K562 (cell line): ENCODE results near the gene CTSW. TPM values are rescaled to one million over a fixed set of nuclear protein-coding genes. Genes with fewer than 3 reads are reported as not detected.
A peak's percentile ranks its signal among the peaks of the same experiment; 100 is the strongest.

Experiments used
- CBFA2T2 ChIP-seq: fragments of 450-650 bp; conservative IDR thresholded peaks from 2 replicates; pipeline ENCODE4 v1.6.1; 2017; ENCODE audit warnings: mild to moderate bottlenecking
- CBX3 ChIP-seq, 2 experiments: IDR thresholded peaks; 1 replicate in 1 of 2; 2 replicates in 1 of 2; pipeline ENCODE4 v1.6.1; 2012; ENCODE audit warnings: inconsistent platforms in 2 of 2, low read length in 2 of 2, borderline replicate concordance in 1 of 2, control low read depth in 1 of 2
- CREBBP ChIP-seq: IDR thresholded peaks from one replicate; pipeline ENCODE4 v1.6.1; 2012; ENCODE audit warnings: low read depth, mild to moderate bottlenecking, control low read depth, inconsistent platforms, low read length
- HNRNPK ChIP-seq: fragments of 200-400 bp; formaldehyde crosslinking; IDR thresholded peaks from one replicate; pipeline ENCODE4 v1.6.1; 2018; ENCODE audit warnings: mild to moderate bottlenecking, low read depth, low read length; ENCODE audit not compliant: poor library complexity, severe bottlenecking
- KDM1A ChIP-seq, 2 experiments: fragments of 450-650 bp; IDR thresholded peaks; 2 replicates each; pipeline ENCODE4 v1.6.1; 2016; ENCODE audit warnings: mild to moderate bottlenecking in 2 of 2
- MXD1 ChIP-seq: fragments of 250-450 bp; sonication (Bioruptor Pico); IDR thresholded peaks from 2 replicates; pipeline ENCODE4 v1.8.0; 2021; ENCODE audit warnings: borderline replicate concordance, mild to moderate bottlenecking, moderate library complexity; ENCODE audit not compliant: poor library complexity, severe bottlenecking
- PTBP1 ChIP-seq: fragments of 200-400 bp; formaldehyde crosslinking; IDR thresholded peaks from 2 replicates; pipeline ENCODE4 v1.6.1; 2017; ENCODE audit warnings: low read depth, low read length
- RHOXF2B ChIP-seq: fragments of 250-450 bp; sonication (Bioruptor Pico); conservative IDR thresholded peaks from 2 replicates; pipeline ENCODE4 v1.5.1; 2021
- SLC30A9 ChIP-seq: fragments of 250-450 bp; sonication (Bioruptor Pico); IDR thresholded peaks from 2 replicates; pipeline ENCODE4 v1.8.0; 2022; ENCODE audit warnings: mild to moderate bottlenecking, moderate library complexity
- ZNF140 ChIP-seq: fragments of 250-450 bp; sonication (Bioruptor Pico); IDR thresholded peaks from 2 replicates; pipeline ENCODE4 v1.8.0; 2021; ENCODE audit warnings: moderate library complexity, mild to moderate bottlenecking, inconsistent platforms
- ZNF143 ChIP-seq: sonication (generic); formaldehyde crosslinking; IDR thresholded peaks from 2 replicates; pipeline ENCODE4 v1.9.0; 2022; ENCODE audit warnings: mild to moderate bottlenecking, missing genetic modification reagents
- ZNF280B ChIP-seq: fragments of 250-450 bp; sonication (Bioruptor Pico); IDR thresholded peaks from 2 replicates; pipeline ENCODE4 v1.5.1; 2021; ENCODE audit warnings: mild to moderate bottlenecking
- ZNF609 ChIP-seq: sonication (generic); formaldehyde crosslinking; IDR thresholded peaks from 2 replicates; pipeline ENCODE4 v1.8.1; 2023; ENCODE audit warnings: missing genetic modification reagents, mild to moderate bottlenecking, borderline replicate concordance
- ZNF785 ChIP-seq: fragments of 250-450 bp; sonication (Bioruptor Pico); IDR thresholded peaks from 2 replicates; pipeline ENCODE4 v1.4.0; 2020; ENCODE audit warnings: mild to moderate bottlenecking
- polyA plus RNA-seq, 8 experiments: library from polyadenylated mRNA; depleted of rRNA in 4 of 8; stranded (reverse) in 5 of 8; unstranded in 3 of 8; fragments of >200 nt; fragmentation: Nextera tagmentation in 2 of 8; fragmentation: Illumina TruSeq in 1 of 8; extraction: Ambion mirVana in 2 of 8; extraction: Trizol in 1 of 8; gene quantifications; 2 replicates each; pipeline versions ENCODE4 v1.2.1 to v1.2.3, GENCODE V29; 2011 to 2014; ENCODE audit warnings: inconsistent platforms in 1 of 8, missing spikeins in 1 of 8
- total RNA-seq, 7 experiments: library from RNA; depleted of rRNA in 6 of 7; stranded (reverse); fragments of >200 nt in 6 of 7; fragmentation: Illumina TruSeq in 2 of 7; extraction: Trizol in 2 of 7; gene quantifications; 2 replicates each; pipeline versions ENCODE4 v1.2.1 to v1.2.3, GENCODE V29; 2011 to 2021; ENCODE audit warnings: low replicate concordance in 1 of 7
- TF ChIP-seq, protein P1 (sequence below): fragments of 250-450 bp; sonication (Bioruptor Pico); IDR thresholded peaks from 2 replicates; pipeline ENCODE4 v1.5.0; 2021; ENCODE audit warnings: mild to moderate bottlenecking, moderate library complexity

Gene CTSW
- total and polyA plus RNA-seq, 9 of the 15 experiments (the other 6 are each of a cell fraction or from before 2014, with no cell fraction given) = 0.04 TPM; not detected in 8

- TF ChIP-seq ZNF143 = no peak
- TF ChIP-seq CBX3 (IDR thresholded peaks at IDR 0.05; ENCODE audit: borderline replicate concordance in 1 of 2, low read length in 2 of 2) = 0 out of 3 replicates have a peak, but pooled peaks of 1 of the 2 experiments have one; percentile 23
- TF ChIP-seq PTBP1 = no peak
- TF ChIP-seq ZNF609 (CRISPR knock-in tag) = no peak
- TF ChIP-seq HNRNPK = peak; percentile 57
- TF ChIP-seq RHOXF2B (CRISPR knock-in tag) = no peak
- TF ChIP-seq KDM1A (IDR thresholded peaks at IDR 0.05) = no peak
- no peak for TF ChIP-seq ZNF785
- TF ChIP-seq ZNF280B (CRISPR knock-in tag) = no peak
- TF ChIP-seq CREBBP = no peak
- no peak for TF ChIP-seq ZNF140
- no peak for TF ChIP-seq MXD1 (CRISPR knock-in tag)
- no peak for TF ChIP-seq SLC30A9 (CRISPR knock-in tag)
- TF ChIP-seq CBFA2T2 = no peak
- TF ChIP-seq, protein P1, sequence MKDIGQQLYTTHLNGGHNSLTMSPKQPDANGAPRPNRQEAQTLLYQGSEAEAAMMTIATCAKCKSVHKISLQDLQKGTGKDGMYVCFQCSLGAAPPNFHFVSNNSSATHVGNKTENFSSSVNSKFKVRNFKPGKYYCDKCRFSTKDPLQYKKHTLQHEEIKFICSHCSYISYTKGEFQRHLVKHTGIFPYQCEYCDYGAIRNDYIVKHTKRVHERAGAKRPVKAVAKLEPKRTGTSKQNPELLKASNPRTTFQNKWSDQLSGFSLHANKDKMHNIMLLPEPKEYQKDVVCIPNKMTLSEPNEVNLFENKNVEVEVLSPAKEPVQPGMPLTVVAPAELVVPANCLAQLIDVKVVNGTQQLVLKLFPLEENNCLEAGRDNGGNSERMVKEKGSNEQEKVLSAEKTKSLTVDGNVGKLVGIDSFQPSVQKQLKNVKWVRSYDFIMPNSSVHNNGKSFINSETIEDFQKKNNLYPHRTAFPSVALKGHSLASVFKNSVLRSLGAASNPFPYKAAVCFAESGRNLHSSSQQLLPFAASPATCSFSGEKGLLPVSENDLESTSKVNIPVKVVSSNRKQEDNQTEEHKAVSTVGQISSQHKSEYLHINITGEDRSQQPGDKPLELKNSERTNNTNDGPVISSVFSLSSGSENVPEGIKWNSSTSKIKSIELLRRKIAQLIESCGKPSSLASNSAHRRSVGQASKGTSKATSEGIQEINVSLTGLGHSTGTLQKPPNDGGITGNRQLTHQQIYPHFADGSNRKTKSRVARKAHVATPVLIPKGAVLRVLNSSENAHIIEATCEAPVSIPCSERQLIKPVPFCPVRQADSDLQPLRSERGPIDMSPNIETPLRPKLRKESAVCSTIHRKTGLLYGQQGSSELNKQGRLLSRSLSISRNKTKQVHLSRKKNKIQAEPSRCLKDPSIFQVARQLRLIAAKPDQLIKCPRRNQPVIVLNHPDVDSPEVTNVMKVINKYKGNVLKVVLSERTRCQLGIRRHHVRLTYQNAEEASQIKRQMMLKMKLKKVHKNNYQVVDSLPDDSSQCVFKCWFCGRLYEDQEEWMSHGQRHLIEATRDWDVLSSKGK = no peak
These were observed 20.7 kb downstream of the CTSW start, which contains the start of gene FOSL1 (continued) for GRCh38 chr11:65900125-65900898.
